ENCODE data around the gene FAM193B.

GRCh38 chr5:177515580-177515979 is 38.8 kb downstream of the FAM193B start:
- no peak for TF ChIP-seq JUND (IDR thresholded peaks at IDR 0.05)
- TF ChIP-seq CTCF (IDR thresholded peaks at IDR 0.05; ENCODE audit: low read depth, low read length, missing input control), result no peak
- TF ChIP-seq RAD21 (IDR thresholded peaks at IDR 0.05), result no peak
- no peak for TF ChIP-seq HNF4G (IDR thresholded peaks at IDR 0.05)
- no peak for TF ChIP-seq TAF1 (conservative IDR thresholded peaks at IDR 0.05)
- TF ChIP-seq YY1 (IDR thresholded peaks at IDR 0.05), result no peak
- TF ChIP-seq GABPA (IDR thresholded peaks at IDR 0.05 in 1 of 2, conservative IDR thresholded peaks at IDR 0.05 in 1 of 2), result no peak
- no peak for TF ChIP-seq ATF3 (IDR thresholded peaks at IDR 0.05)
- no peak for TF ChIP-seq REST (IDR thresholded peaks at IDR 0.05)
- no peak for TF ChIP-seq ZBTB33 (IDR thresholded peaks at IDR 0.05)
- TF ChIP-seq MAX (IDR thresholded peaks at IDR 0.05), result no peak
- no peak for TF ChIP-seq SP1 (IDR thresholded peaks at IDR 0.05)
- TF ChIP-seq EGR1 (IDR thresholded peaks at IDR 0.05; ENCODE audit: low read depth in 2 of 2), result no peak
- no peak for TF ChIP-seq RXRA (IDR thresholded peaks at IDR 0.05)
